PC-3 (cell line): ENCODE data around the gene CNKSR3. TPM values are rescaled to one million over a fixed set of nuclear protein-coding genes. Genes with fewer than 3 reads are reported as not detected.

ENCODE experiments used
- ATAC-seq: fragments of 200-7000 bp; cut with Tn5 transposase; 2 replicates; pipeline ENCODE4 v1.9.1; 2020; ENCODE audit warnings: mild to moderate bottlenecking, moderate library complexity
- BruUV-seq: library from RNA; stranded (reverse); fragments of 400-500 nt; replicated peaks from 2 replicates; lab custom pipeline; 2021; lab: Mats Ljungman, UMichigan
- CTCF ChIA-PET: fragments of 300-600 bp; sonication (Branson Sonifier 250); formaldehyde crosslinking; loops from one replicate; lab custom pipeline; 2022; ENCODE audit warnings: antibody characterized with exemption; lab: Charles Lee
- POLR2A ChIA-PET: fragments of 300-600 bp; sonication (Branson Sonifier 250); formaldehyde crosslinking; loops from one replicate; lab custom pipeline; 2022; ENCODE audit warnings: antibody characterized with exemption; ENCODE audit not compliant: unreplicated experiment; lab: Charles Lee
- DNase-seq: peaks from one replicate; pipeline ENCODE4 v3.0.0-alpha.2; 2015
- H2AFZ ChIP-seq: fragments of 300-600 bp; sonication (generic); 2 replicates; pipeline ENCODE4 v1.6.0; 2016; ENCODE audit warnings: antibody characterized with exemption, low read length
- H3F3A ChIP-seq: fragments of 300-600 bp; sonication (generic); one replicate; pipeline ENCODE4 v1.6.0; 2017; ENCODE audit warnings: antibody characterized with exemption, low read length, control low read depth, mild to moderate bottlenecking; ENCODE audit not compliant: unreplicated experiment
- H3K27ac ChIP-seq: fragments of 300-600 bp; sonication (generic); 2 replicates; pipeline ENCODE4 v1.5.1; 2016; ENCODE audit warnings: mild to moderate bottlenecking, low read length
- H3K27me3 ChIP-seq: fragments of 300-600 bp; sonication (generic); 2 replicates; pipeline ENCODE4 v1.6.1; 2016; ENCODE audit warnings: low read length, mixed read lengths
- H3K36me3 ChIP-seq: fragments of 300-600 bp; sonication (generic); 2 replicates; pipeline ENCODE4 v1.6.1; 2016; ENCODE audit warnings: low read depth, mixed run types, low read length, mixed read lengths
- H3K4me1 ChIP-seq: fragments of 300-600 bp; sonication (generic); 2 replicates; pipeline ENCODE4 v1.5.1; 2016; ENCODE audit warnings: low read length; ENCODE audit not compliant: insufficient read depth
- H3K4me2 ChIP-seq: fragments of 300-600 bp; sonication (generic); 2 replicates; pipeline ENCODE4 v1.6.0; 2016; ENCODE audit warnings: low read length
- H3K4me3 ChIP-seq: fragments of 300-600 bp; sonication (generic); 2 replicates; pipeline ENCODE4 v1.5.1; 2016; ENCODE audit warnings: mild to moderate bottlenecking, low read length, mixed read lengths
- H3K79me2 ChIP-seq: fragments of 300-600 bp; sonication (generic); 2 replicates; pipeline ENCODE4 v1.6.1; 2017; ENCODE audit warnings: low read length, mixed read lengths
- H3K9ac ChIP-seq: fragments of 300-600 bp; sonication (generic); 2 replicates; pipeline ENCODE4 v1.6.0; 2016; ENCODE audit warnings: mild to moderate bottlenecking, low read length
- H3K9me2 ChIP-seq: fragments of 300-600 bp; sonication (generic); replicated peaks from 2 replicates; pipeline ENCODE4 v1.6.1; 2016; ENCODE audit warnings: mixed run types, low read length, mixed read lengths
- H3K9me3 ChIP-seq: fragments of 300-600 bp; sonication (generic); 2 replicates; pipeline ENCODE4 v1.6.1; 2016; ENCODE audit warnings: low read length, mixed read lengths
- H4K20me1 ChIP-seq: fragments of 300-600 bp; sonication (generic); 2 replicates; pipeline ENCODE4 v1.6.1; 2016; ENCODE audit warnings: low read length, mixed read lengths
- EZH2 ChIP-seq: fragments of 300-600 bp; sonication (generic); IDR thresholded peaks from one replicate; pipeline ENCODE4 v1.6.1; 2017; ENCODE audit warnings: antibody characterized with exemption, mild to moderate bottlenecking, low read length; ENCODE audit not compliant: unreplicated experiment
- EZH2phosphoT487 ChIP-seq: fragments of 300-600 bp; sonication (generic); IDR thresholded peaks from 2 replicates; pipeline ENCODE4 v1.6.1; 2018; ENCODE audit warnings: mild to moderate bottlenecking, antibody characterized with exemption, low read length, borderline replicate concordance
- intact Hi-C: fragments of 100-400 bp; cut with micrococcal nuclease; formaldehyde crosslinking; loops from 2 replicates; pipeline ENCODE4 v1.9.0; 2023
- total RNA-seq: library from RNA; depleted of rRNA; stranded (reverse); fragments of >200 nt; gene quantifications from 2 replicates; pipeline ENCODE4 v1.2.3, GENCODE V29; 2014
- TF ChIP-seq, protein P1 (sequence below): fragments of 300-600 bp; sonication (generic); conservative IDR thresholded peaks from 2 replicates; pipeline ENCODE4 v1.5.1; 2017; ENCODE audit warnings: antibody characterized with exemption, low read depth, mild to moderate bottlenecking, low read length

CNKSR3 gene
- total RNA-seq, 1 experiment from 2014 or later: 3.2 TPM

DNA sequence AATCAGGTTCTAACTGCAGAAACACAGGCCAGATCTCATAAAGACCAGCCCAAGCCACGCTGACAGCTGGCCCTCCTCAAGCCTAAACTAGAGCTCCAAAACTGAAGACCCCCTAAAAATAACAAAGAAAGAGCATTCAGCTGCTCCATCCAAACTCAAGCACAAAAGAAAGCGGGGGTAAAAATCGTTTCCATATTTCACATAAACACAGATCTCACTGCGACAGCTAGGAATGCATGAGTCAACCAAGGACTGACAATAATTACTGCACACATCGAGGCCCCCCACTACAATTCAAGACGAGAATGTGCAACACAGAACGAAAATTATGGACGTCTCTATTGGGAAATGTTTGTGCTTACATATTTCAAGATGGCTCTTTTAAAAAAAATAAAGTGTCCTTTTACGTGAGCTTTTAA, 31.1 kb downstream of the CNKSR3 start:
- no TSS peak for BruUV-seq
- H3K4me1 ChIP-seq: peaks cover 14% of the 10 kb centered on the region
- H3K9me2 ChIP-seq: no peaks in the 10 kb centered on the region
- no peak overlapping the region for H3K4me2 ChIP-seq
- TF ChIP-seq, protein P1, sequence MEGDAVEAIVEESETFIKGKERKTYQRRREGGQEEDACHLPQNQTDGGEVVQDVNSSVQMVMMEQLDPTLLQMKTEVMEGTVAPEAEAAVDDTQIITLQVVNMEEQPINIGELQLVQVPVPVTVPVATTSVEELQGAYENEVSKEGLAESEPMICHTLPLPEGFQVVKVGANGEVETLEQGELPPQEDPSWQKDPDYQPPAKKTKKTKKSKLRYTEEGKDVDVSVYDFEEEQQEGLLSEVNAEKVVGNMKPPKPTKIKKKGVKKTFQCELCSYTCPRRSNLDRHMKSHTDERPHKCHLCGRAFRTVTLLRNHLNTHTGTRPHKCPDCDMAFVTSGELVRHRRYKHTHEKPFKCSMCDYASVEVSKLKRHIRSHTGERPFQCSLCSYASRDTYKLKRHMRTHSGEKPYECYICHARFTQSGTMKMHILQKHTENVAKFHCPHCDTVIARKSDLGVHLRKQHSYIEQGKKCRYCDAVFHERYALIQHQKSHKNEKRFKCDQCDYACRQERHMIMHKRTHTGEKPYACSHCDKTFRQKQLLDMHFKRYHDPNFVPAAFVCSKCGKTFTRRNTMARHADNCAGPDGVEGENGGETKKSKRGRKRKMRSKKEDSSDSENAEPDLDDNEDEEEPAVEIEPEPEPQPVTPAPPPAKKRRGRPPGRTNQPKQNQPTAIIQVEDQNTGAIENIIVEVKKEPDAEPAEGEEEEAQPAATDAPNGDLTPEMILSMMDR: no peak
- TF ChIP-seq EZH2: no peak
- no peak for TF ChIP-seq EZH2phosphoT487
- ATAC-seq: no peak
- H3K4me3 ChIP-seq: no peak overlapping the region
- CTCF ChIA-PET: no interaction called here
- no peak overlapping the region for H3K27ac ChIP-seq
- intact Hi-C loops: no loop called here
- POLR2A ChIA-PET: no interaction called here
- no peaks in the 10 kb centered on the region for H3K36me3 ChIP-seq
- H3K9me3 ChIP-seq: no peaks in the 10 kb centered on the region
- H3K79me2 ChIP-seq: no peaks in the 10 kb centered on the region
- H3F3A ChIP-seq: no peaks in the 10 kb centered on the region
- H3K9ac ChIP-seq: no peak overlapping the region
- no peaks in the 10 kb centered on the region for H4K20me1 ChIP-seq
- H2AFZ ChIP-seq: no peak overlapping the region
- H3K27me3 ChIP-seq: no peaks in the 10 kb centered on the region
- DNase-seq: no peak

DNA sequence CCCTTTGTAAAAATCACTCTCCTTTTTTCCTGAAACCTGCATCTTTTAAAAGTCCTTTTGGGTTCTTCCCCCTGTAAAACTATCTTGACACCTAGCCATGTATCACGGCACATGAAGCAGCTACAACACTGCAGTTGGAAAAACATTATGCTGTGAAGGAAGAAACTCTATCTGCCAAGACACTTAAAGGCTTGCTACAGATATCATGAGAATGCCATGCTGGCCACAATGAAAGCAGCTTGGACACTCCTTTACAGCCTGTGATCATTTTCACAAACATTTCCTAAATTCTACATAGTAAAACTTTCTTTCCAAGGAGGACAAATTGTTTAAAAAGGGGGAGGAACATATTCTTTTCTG, 31.8 kb downstream of the CNKSR3 start:
- DNase-seq: no peak
- TF ChIP-seq EZH2phosphoT487: no peak
- no peak for TF ChIP-seq EZH2
- TF ChIP-seq, protein P1: no peak
- no peaks in the 10 kb centered on the region for H3F3A ChIP-seq
- H3K79me2 ChIP-seq: no peaks in the 10 kb centered on the region
- no peak overlapping the region for H3K27ac ChIP-seq
- no peaks in the 10 kb centered on the region for H3K36me3 ChIP-seq
- H2AFZ ChIP-seq: no peak overlapping the region
- intact Hi-C loops: no loop called here
- H3K9me2 ChIP-seq: no peaks in the 10 kb centered on the region
- no peak overlapping the region for H3K4me3 ChIP-seq
- no TSS peak for BruUV-seq
- H3K4me2 ChIP-seq: no peak overlapping the region
- ChIA-PET POLR2A (no interaction called here), CTCF (no interaction called here)
- peaks cover 15% of the 10 kb centered on the region for H3K4me1 ChIP-seq
- no peaks in the 10 kb centered on the region for H4K20me1 ChIP-seq
- ATAC-seq: no peak
- H3K9me3 ChIP-seq: no peaks in the 10 kb centered on the region
- no peaks in the 10 kb centered on the region for H3K27me3 ChIP-seq
- H3K9ac ChIP-seq: no peak overlapping the region

DNA sequence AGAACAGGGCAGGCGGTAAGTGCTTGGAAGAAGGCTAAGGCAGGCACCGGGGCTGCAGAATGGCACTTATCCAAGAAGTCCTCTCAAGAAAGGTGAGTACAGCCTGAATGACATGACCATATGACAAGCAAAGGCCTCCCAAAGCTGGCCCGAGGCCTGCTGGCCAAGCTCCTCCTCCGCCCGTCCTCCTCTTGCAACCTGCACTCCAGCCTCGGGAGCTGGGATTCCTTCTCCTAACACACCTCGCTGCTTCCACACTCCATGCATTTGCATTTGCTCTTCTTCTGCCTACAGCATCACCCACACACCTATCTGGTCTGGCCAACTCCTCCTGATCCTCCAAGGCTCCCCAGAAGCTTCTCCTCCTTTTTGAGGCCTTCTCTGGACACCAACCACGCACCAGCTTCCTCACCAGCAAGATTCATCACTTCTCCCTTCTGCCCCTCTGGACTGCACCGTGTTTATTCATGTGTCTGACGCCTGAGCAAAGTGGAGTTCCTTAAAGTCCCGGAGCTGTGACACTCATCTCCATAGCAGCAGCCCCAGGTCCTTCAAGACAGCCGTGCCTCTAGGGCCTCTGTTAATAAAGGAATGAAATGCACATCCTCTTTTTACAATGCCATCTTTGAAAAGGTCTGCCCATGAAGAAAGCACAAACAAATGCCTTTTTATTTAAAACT, 32.3 kb downstream of the CNKSR3 start:
- intact Hi-C loops: no loop called here
- Histone ChIP-seq H2AFZ (no peak overlapping the region), H3K9me2 (no peaks in the 10 kb centered on the region), H3F3A (no peaks in the 10 kb centered on the region), H3K4me1 (peaks cover 15% of the 10 kb centered on the region), H3K9ac (no peak overlapping the region), H3K9me3 (no peaks in the 10 kb centered on the region), H3K79me2 (no peaks in the 10 kb centered on the region), H3K4me2 (no peak overlapping the region), H3K27ac (no peak overlapping the region), H3K36me3 (no peaks in the 10 kb centered on the region), H3K4me3 (no peak overlapping the region), H4K20me1 (no peaks in the 10 kb centered on the region), H3K27me3 (no peaks in the 10 kb centered on the region)
- ChIA-PET CTCF (no interaction called here), POLR2A (no interaction called here)
- no peak for ATAC-seq
- no TSS peak for BruUV-seq
- DNase-seq: no peak
- TF ChIP-seq, protein P1: no peak
- no peak for TF ChIP-seq EZH2
- no peak for TF ChIP-seq EZH2phosphoT487
